Keratinocyte (primary cell): ENCODE data around the gene NEGR1.

ENCODE experiments used
- EZH2 ChIP-seq: IDR thresholded peaks from one replicate; pipeline ENCODE4 v1.6.1; 2012; ENCODE audit warnings: inconsistent platforms, mild to moderate bottlenecking, low read length, moderate library complexity
- TF ChIP-seq, protein P1 (sequence below), 3 experiments: IDR thresholded peaks in 1 of 3; conservative IDR thresholded peaks in 1 of 3; optimal IDR thresholded peaks in 1 of 3; 2 replicates in 2 of 3; 3 replicates in 1 of 3; pipeline versions ENCODE3 to v1.5.1; 2011; ENCODE audit warnings: low read length in 3 of 3, mild to moderate bottlenecking in 3 of 3, moderate library complexity in 2 of 3, control low read depth in 1 of 3, inconsistent platforms in 1 of 3; ENCODE audit not compliant: insufficient read depth in 2 of 3; ENCODE audit errors: extremely low read depth in 1 of 3

DNA sequence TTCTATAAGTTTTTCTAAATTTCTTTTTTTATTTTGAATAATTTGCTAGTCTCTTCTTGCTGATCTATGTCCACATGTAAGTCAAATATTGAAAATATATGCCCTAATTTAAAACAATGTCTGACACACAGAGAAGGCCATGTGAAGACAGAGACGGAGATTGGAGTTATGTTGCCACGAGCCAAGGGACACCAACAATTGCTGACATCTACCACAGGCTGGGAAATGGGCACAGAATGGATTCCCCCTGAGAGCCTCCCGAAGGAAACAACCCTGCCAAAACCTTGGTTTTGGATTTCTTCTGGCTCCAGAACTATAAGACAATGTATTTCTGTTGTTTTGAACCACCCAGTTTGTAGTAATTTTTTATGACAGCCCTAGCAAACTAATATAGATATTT lies 716.5 kb downstream of the NEGR1 start:
- TF ChIP-seq, protein P1, sequence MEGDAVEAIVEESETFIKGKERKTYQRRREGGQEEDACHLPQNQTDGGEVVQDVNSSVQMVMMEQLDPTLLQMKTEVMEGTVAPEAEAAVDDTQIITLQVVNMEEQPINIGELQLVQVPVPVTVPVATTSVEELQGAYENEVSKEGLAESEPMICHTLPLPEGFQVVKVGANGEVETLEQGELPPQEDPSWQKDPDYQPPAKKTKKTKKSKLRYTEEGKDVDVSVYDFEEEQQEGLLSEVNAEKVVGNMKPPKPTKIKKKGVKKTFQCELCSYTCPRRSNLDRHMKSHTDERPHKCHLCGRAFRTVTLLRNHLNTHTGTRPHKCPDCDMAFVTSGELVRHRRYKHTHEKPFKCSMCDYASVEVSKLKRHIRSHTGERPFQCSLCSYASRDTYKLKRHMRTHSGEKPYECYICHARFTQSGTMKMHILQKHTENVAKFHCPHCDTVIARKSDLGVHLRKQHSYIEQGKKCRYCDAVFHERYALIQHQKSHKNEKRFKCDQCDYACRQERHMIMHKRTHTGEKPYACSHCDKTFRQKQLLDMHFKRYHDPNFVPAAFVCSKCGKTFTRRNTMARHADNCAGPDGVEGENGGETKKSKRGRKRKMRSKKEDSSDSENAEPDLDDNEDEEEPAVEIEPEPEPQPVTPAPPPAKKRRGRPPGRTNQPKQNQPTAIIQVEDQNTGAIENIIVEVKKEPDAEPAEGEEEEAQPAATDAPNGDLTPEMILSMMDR (optimal IDR thresholded peaks at IDR 0.05 in 1 of 3, IDR thresholded peaks at IDR 0.05 in 1 of 3, conservative IDR thresholded peaks at IDR 0.05 in 1 of 3; ENCODE audit: extremely low read depth in 1 of 3, insufficient read depth in 2 of 3, low read length in 3 of 3), result no peak
- no peak for TF ChIP-seq EZH2
